Stimulated activated CD8-positive, alpha-beta memory T cell treated with anti-CD3 and anti-CD28 coated beads, Interleukin-15, amount 100 ng/mL, for 1 hour (primary cell): ENCODE data around the gene CAPN5.

Experiments
- DNase-seq: peaks from one replicate; pipeline ENCODE4 v3.0.0-alpha.2; 2020; ENCODE audit warnings: low read depth

Gene CAPN5

DNA sequence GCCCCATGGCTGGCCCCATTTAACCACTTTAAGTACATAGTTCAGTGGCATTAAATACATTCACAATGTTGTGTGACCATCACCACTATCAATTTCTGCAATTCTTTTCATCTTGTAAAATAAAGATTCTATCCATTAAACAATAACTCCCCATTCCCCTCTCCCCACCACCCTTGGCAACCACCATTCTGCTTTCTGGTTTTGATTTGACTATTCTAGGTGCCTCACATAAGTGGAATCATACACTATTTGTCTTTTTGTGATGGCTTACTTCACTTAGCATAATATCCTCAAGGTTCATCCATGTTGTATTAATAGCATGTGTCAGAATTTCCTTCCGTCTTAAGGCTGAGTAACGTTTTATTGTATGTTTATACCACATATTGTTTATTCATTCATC is 68.3 kb downstream of the CAPN5 start:
- DNase-seq, result no peak

DNA sequence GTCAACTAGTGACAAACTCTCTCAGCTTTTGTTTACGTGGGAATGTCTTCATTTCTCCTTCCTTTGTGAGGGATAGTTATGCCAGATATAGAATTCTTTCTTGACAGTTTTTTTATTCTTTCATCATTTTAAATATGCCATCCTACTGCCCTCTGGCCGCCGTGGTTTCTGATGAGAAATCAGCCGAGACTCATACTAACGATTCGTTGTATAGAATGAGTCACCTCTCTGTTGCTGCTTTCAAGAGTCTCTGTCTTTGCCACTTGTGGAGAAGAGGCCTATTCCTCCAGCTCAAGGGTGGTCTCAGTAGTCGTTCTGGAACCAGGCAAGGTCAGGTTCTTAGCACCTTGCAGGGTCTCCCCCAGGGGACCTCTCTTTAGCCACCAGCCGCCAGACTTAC is 69.3 kb downstream of the CAPN5 start:
- no peak for DNase-seq

- no peak for DNase-seq
These were observed 70.1 kb downstream of the CAPN5 start for GRCh38 chr11:77136784-77137420.

- DNase-seq, result no peak
These were observed 70.7 kb downstream of the CAPN5 start for GRCh38 chr11:77137421-77137820.

DNA sequence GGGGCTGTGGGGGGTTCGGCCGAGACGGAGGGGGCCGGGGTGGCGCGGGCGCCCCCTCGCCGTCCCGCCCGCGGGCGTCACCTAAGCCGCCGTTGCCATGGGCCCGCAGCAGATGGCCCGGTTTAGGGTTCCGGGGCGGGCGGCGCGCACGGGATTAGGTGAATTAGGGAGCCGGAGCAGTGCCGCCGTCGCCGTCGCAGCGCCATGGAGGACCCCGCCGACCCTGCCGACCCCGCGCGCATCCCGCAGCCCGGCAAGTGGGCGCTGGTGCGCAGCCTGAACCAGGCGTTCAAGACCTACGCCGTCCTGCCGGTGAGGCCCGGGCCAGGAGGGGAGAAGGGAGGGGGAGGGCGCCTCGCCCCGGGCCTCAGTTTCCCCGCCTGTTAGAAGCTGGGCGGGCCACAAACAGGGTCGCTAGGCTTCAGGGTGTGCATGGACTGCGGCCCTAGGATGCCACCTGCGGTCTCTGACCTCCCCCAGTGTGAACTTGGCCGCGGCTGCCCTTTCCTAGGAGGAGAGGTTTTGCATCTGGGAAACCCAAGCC is 71.4 kb downstream of the CAPN5 start:
- no peak for DNase-seq

GRCh38 chr11:77139201-77139600 is 72.4 kb downstream of the CAPN5 start:
- DNase-seq, result no peak

- no peak for DNase-seq
These were observed 73.6 kb downstream of the CAPN5 start for GRCh38 chr11:77140231-77140851.

DNA sequence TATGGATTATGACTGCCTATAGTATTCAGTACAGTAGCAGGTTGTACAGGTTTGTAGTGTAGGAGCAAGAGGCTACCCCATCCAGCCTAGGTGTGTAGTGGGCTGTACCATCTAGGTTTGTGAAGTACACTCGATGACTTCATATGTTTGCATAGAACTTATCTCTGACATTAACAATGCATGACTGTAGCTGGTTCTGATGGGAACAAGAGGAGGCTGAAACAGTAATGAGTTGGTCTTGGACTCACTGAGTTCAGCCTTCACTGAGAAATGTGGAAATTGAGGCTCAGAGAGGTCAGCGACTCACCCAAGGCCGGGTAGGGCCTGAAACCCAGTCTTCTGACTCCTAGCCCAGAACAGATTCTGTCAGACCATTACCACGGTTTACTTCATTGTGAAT is 74.3 kb downstream of the CAPN5 start:
- no peak for DNase-seq

GRCh38 chr11:77141475-77141874 is 74.7 kb downstream of the CAPN5 start:
- no peak for DNase-seq

DNA sequence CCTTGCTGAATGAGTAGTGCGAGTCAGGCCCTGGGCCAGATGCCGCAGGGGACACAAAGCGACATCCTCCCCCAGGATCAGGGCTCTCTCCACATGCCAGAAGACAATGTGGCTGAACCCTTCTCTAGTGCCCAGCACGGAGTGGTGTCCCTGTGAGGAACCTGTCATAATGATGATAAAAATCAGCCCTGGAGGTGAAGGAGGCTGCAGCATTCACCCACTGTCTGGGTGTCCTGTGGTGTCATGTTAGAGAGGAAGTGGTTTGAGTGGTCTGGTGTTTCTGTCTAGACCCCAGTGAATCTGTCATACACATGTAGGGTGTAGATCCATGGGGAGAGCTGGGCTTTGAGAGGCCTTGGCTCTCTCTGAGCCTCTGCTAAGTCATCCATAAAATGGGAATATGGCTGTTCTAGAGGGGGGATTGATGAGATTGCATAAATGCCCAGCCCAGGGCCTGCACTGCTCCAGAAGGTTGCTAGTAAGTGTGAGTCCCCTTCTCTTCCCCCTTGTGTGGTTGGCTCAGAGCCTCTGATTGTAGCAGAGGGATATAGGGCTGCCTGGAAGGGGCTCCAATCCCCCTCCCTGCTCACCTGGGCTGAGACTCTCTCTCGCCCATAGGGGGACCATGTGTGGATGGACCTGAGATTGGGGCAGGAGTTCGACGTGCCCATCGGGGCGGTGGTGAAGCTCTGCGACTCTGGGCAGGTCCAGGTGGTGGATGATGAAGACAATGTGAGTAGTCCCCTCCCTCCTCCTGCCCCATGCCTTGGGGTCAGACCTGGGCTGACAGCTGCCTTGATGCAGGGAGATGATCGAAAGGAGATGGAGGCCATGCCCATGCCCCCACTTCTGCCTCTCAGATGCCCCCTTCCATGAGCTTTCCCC is 75.6 kb downstream of the CAPN5 start:
- DNase-seq, result peak; percentile 8

GRCh38 chr11:77143405-77144020 is 76.7 kb downstream of the CAPN5 start:
- DNase-seq, result no peak

DNA sequence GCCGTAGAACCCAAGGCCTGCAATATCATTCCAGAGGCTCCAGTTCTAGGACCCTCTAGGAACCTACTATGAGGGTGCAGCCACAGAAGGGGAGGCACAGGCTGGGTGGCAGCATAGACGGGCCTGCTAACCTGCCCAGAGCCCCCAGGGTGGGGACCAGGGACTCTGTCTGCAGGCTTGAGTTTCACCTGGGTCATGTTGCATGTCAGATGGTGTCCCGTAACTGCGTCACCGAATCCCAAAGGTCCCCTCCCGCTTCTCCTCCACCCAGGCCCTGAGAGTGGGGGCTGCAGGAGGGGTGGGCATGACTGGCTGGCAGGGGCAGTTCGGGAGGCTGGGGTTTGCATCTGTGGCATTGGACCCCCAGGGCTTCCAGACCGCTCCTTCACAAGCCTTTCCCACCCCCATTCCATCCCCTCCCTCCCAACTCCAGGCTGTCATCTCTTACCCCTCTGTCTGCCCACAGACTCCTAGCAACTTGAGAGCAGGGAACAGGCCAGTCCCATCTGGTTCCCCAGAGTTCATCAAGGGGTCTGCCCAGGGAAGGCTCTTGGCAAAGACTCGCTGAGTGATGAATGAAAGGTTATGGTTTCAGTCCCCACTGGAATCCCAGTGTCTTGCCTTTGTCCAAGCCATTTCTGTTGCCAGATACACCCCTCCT is 77.6 kb downstream of the CAPN5 start:
- DNase-seq, result no peak

DNA sequence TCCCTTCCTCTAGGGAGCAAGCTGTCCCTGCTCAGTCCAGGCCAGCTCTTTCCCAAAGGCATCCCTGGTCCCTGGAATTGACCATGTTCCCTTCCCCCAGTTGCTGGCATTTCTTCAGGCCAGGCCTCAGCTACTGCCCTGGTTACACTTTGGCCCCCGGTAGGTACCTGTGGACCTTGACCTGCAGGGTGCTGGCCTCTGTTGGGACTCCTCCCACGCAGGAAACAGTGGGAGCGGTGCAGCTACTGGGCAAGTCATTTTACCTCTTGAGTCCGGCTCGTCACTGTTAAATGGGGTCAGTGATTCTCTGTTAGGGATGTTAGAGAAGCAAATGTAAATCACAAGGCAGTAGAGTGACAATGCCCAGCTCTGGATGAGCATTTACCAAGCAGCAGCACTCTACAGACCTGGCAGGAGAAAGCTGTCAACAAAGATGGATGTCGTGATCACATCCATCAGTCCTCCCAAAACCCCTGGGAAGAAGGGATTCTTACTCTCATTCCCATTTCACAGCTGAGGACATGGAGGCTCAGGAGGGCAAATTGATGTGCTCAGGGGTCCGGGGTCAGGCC is 78.2 kb downstream of the CAPN5 start:
- no peak for DNase-seq

DNA sequence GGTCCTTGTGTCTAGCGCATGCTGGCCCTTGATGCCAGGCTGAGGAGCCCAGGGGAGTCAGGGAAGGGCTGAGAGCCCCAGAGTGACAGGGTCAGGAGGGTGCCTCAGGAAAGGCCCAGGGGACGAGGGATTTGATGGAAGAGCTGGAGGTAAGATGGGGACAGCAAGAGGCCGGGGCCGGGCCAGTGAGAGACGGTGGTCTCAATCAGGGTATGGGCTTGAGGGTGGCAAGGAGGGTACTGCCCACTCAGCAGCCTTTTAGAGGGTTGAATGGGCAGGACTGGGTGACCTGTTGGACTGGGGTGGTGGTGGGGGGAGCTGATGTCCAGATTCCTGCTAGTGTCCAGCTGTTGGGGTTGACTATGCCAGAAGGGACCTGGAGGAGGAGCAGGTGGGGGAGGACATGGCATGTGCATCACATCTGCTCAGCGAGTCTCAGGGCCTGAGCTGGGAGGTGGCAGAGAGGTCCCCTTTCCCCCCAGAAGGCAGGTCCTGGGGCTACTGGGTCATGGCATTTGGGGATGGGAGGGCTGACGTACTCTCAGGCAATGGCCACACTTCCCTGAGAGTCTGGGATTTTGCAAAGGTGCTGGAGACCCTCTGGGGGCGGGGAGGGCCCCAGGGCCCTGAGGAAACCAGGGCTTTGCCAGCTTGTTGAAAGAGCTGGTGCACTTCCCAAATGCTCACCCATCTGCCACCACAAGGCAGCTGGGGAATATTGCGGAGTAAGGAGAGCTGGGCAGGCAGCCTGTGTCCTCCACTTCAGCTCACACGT is 79.7 kb downstream of the CAPN5 start:
- no peak for DNase-seq

- DNase-seq, result no peak
These were observed 80.2 kb downstream of the CAPN5 start for GRCh38 chr11:77147036-77147315.

DNA sequence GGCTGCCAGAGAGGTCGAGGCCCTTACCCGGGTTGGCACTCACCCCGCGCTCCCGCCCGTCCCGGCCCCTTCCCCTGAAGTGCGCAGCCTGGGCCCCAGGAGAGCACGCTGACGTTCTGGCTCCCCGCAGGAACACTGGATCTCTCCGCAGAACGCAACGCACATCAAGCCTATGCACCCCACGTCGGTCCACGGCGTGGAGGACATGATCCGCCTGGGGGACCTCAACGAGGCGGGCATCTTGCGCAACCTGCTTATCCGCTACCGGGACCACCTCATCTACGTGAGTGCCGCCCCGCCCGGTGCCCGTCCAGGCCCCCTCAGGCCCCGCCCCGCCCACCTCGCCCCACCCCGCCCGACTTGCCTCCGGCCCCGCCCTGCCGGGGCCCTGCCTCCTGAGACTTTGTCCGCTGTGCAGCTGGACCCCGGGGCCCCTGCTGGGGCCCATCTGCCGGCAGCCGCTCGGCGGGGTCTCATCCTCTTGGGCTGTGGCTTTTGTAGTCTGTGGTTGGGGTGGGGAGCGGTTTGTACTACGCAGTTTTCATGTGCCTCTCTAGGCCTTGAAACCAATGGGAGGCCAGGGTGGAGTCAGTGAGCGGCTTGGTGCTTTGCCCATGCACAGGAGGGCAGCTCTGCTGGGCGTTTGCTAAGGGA is 81.0 kb downstream of the CAPN5 start:
- DNase-seq, result peak; percentile 4

DNA sequence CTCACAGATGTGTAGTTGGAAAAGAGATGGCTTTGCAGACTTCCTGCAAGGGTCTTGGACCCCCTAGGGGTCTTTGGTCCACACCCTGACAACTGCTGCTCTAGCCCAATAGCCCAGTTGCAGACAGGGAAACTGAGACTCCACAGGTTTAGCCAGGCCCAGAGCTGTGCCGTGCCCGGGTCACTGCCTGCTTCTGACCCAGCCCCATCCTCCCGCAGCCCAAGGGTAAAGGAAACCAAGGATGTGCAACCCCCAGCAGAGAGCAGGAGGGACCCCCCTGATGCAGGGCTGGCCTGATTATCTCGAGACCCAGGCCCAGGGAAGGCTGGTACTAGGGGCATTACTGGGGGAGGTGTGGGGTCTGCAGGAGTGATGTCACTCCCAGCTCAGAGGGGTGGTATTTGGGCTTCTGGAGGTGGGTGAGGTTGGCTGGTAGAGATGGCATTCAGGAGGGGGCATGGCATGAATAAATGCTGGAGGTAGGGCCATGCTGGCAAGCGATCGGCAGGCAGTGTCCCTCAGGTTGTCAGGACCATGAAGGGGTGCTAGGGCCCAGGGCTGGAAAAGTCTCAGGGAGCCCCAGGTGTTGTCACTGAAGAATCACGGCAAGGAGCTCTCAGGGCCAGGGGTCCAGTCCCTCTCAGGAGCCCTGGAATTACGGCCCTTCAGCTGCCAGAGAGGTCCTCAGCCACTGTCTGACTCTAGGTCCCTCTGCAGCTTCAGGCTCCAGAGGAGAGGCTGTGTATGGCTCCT is 82.4 kb downstream of the CAPN5 start:
- DNase-seq, result no peak

GRCh38 chr11:77149716-77150392 is 83.1 kb downstream of the CAPN5 start:
- DNase-seq, result no peak

DNA sequence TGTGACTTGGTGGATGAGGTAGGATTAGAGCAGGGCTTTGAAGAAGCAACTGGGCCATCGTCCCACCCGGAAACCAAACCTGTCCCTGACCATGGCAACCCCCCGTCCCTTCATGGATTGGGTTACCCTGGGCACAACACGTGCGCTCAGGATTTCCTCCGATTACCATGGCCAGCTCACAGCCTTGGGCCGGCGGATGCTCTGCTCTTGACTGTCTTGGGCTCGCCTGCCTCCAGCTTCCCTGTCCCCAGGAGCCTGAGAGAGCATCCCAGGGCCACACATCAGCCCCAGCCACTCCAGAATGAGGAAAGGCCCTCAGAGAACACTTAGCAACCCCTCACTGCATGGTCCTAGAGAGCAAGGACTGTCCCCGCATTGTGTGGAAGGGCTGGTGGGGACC is 84.1 kb downstream of the CAPN5 start:
- DNase-seq, result no peak
